ENCODE measurements around the gene EPHA6. TPM values are rescaled to one million over a fixed set of nuclear protein-coding genes. Genes with fewer than 3 reads are reported as not detected.

The EPHA6 gene
- total RNA-seq, 2 donors from 2014 or later = 0.22 to 3.0 TPM

GRCh38 chr3:96959901-96960641 lies 145.7 kb downstream of the EPHA6 start:
- TF ChIP-seq CTCF (IDR thresholded peaks at IDR 0.05) = no peak
- Histone ChIP-seq H3K9ac (ENCODE audit: low read depth in 2 of 2, low read length in 2 of 2) (no peak overlapping the region), H3K9me3 (no peaks in the 10 kb centered on the region), H3K36me3 (no peaks in the 10 kb centered on the region), H3K4me3 (no peak overlapping the region), H3K4me1 (no peaks in the 10 kb centered on the region), H3K27me3 (no peaks in the 10 kb centered on the region), H3K27ac (no peak overlapping the region)
- DNase-seq = no peak
- intact Hi-C loops (cut with DNase I) = no loop called here

- intact Hi-C loops (cut with DNase I) = no loop called here
- Histone ChIP-seq H3K27me3 (no peaks in the 10 kb centered on the region), H3K9me3 (no peaks in the 10 kb centered on the region), H3K9ac (ENCODE audit: low read depth in 2 of 2, low read length in 2 of 2) (no peak overlapping the region), H3K4me3 (no peak overlapping the region), H3K27ac (no peak overlapping the region), H3K36me3 (no peaks in the 10 kb centered on the region), H3K4me1 (no peaks in the 10 kb centered on the region)
- DNase-seq = no peak
- TF ChIP-seq CTCF (IDR thresholded peaks at IDR 0.05) = no peak
These were observed 146.4 kb downstream of the EPHA6 start for GRCh38 chr3:96960661-96961330.

GRCh38 chr3:96961576-96961975 lies 147.2 kb downstream of the EPHA6 start:
- TF ChIP-seq CTCF (IDR thresholded peaks at IDR 0.05) = no peak
- intact Hi-C loops (cut with DNase I) = no loop called here
- no peaks in the 10 kb centered on the region for H3K9me3 ChIP-seq
- H3K4me1 ChIP-seq = no peaks in the 10 kb centered on the region
- H3K9ac ChIP-seq (ENCODE audit: low read depth in 2 of 2, low read length in 2 of 2) = no peak overlapping the region
- DNase-seq = no peak
- H3K4me3 ChIP-seq = no peak overlapping the region
- H3K27me3 ChIP-seq = no peaks in the 10 kb centered on the region
- H3K36me3 ChIP-seq = no peaks in the 10 kb centered on the region
- no peak overlapping the region for H3K27ac ChIP-seq

- Histone ChIP-seq H3K9ac (ENCODE audit: low read depth in 2 of 2, low read length in 2 of 2) (no peak overlapping the region), H3K9me3 (no peaks in the 10 kb centered on the region), H3K4me3 (no peak overlapping the region), H3K27ac (no peak overlapping the region), H3K4me1 (no peaks in the 10 kb centered on the region), H3K36me3 (no peaks in the 10 kb centered on the region), H3K27me3 (no peaks in the 10 kb centered on the region)
- no peak for DNase-seq
- intact Hi-C loops (cut with DNase I) = no loop called here
- no peak for TF ChIP-seq CTCF (IDR thresholded peaks at IDR 0.05)
These were observed 152.0 kb downstream of the EPHA6 start for GRCh38 chr3:96966181-96966929.

- no peak overlapping the region for H3K4me3 ChIP-seq
- H3K27ac ChIP-seq = no peak overlapping the region
- DNase-seq = no peak
- H3K9ac ChIP-seq (ENCODE audit: low read depth in 2 of 2, low read length in 2 of 2) = no peak overlapping the region
- intact Hi-C loops (cut with DNase I) = no loop called here
- TF ChIP-seq CTCF (IDR thresholded peaks at IDR 0.05) = no peak
- no peaks in the 10 kb centered on the region for H3K36me3 ChIP-seq
- H3K27me3 ChIP-seq = no peaks in the 10 kb centered on the region
- H3K4me1 ChIP-seq = no peaks in the 10 kb centered on the region
- H3K9me3 ChIP-seq = no peaks in the 10 kb centered on the region
These were observed 155.8 kb downstream of the EPHA6 start for GRCh38 chr3:96970211-96970610.

Data from colonic mucosa (tissue), 4 donors.